ENCODE data around the gene GALNT17.

DNA sequence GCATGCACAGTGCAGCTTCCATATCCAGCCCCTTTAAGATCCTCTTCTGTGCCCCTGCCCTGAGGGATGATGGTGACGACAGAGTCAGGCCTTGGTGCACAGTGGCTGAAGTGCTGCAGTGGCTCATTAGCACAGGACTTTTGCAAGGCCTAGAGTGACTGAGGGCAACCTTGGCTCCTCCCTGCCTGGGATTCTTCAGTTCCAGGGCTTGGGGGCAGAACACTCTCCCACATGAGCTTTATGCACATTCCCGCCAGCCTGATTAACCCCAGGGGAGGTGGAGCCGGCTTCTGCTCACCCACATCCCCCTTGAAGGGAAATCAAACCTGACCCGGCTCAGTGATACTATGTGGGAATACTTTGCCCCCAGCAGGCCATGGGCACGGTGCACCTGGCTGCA is 253.4 kb downstream of the GALNT17 start:
- TF ChIP-seq, protein P1, sequence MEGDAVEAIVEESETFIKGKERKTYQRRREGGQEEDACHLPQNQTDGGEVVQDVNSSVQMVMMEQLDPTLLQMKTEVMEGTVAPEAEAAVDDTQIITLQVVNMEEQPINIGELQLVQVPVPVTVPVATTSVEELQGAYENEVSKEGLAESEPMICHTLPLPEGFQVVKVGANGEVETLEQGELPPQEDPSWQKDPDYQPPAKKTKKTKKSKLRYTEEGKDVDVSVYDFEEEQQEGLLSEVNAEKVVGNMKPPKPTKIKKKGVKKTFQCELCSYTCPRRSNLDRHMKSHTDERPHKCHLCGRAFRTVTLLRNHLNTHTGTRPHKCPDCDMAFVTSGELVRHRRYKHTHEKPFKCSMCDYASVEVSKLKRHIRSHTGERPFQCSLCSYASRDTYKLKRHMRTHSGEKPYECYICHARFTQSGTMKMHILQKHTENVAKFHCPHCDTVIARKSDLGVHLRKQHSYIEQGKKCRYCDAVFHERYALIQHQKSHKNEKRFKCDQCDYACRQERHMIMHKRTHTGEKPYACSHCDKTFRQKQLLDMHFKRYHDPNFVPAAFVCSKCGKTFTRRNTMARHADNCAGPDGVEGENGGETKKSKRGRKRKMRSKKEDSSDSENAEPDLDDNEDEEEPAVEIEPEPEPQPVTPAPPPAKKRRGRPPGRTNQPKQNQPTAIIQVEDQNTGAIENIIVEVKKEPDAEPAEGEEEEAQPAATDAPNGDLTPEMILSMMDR (IDR thresholded peaks at IDR 0.05; ENCODE audit: low read length) = no peak
- TF ChIP-seq EZH2 (optimal IDR thresholded peaks at IDR 0.05; ENCODE audit: low read depth, low read length) = no peak
